A549 (cell line): ENCODE measurements around the gene TEPSIN.

Experiments used
- BHLHE40 ChIP-seq: IDR thresholded peaks from 2 replicates; pipeline ENCODE4 v1.6.1; 2012; ENCODE audit warnings: low read depth, low read length, inconsistent platforms
- CEBPB ChIP-seq, 2 experiments: fragments of >200 bp in 1 of 2; sonication (Bioruptor Twin) in 1 of 2; formaldehyde crosslinking in 1 of 2; IDR thresholded peaks; 2 replicates each; pipeline ENCODE4 v1.6.1; 2012 to 2016
- HDAC2 ChIP-seq: fragments of 200-600 bp; sonication (generic); IDR thresholded peaks from 2 replicates; pipeline ENCODE4 v1.6.1; 2016
- POLR2A ChIP-seq: IDR thresholded peaks from 2 replicates; pipeline ENCODE4 v1.6.1; 2012; ENCODE audit warnings: mild to moderate bottlenecking, low read length
- TF ChIP-seq, protein P1 (sequence below): fragments of >200 bp; sonication (Bioruptor Twin); formaldehyde crosslinking; IDR thresholded peaks from 3 replicates; pipeline ENCODE4 v1.5.1; 2016

DNA sequence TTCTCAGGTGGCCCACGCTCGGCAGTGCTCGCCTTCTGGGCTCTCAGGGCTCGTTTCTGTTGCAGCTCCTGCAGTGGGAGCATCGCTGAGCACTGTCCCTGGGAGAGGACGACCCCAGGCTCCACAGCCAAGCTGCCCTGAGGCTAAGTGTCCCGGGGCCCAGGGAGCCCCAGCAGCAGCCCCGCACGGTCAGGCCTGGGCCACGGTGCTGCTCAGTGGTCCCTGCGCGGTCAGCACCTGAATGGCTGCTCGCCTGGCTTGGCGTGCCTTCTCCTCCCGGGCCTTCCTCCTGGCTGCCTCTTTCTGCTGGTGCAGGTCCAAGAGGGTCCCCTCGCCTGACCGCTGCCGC, 39.4 kb downstream of the TEPSIN start:
- TF ChIP-seq, protein P1, sequence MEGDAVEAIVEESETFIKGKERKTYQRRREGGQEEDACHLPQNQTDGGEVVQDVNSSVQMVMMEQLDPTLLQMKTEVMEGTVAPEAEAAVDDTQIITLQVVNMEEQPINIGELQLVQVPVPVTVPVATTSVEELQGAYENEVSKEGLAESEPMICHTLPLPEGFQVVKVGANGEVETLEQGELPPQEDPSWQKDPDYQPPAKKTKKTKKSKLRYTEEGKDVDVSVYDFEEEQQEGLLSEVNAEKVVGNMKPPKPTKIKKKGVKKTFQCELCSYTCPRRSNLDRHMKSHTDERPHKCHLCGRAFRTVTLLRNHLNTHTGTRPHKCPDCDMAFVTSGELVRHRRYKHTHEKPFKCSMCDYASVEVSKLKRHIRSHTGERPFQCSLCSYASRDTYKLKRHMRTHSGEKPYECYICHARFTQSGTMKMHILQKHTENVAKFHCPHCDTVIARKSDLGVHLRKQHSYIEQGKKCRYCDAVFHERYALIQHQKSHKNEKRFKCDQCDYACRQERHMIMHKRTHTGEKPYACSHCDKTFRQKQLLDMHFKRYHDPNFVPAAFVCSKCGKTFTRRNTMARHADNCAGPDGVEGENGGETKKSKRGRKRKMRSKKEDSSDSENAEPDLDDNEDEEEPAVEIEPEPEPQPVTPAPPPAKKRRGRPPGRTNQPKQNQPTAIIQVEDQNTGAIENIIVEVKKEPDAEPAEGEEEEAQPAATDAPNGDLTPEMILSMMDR = no peak
- no peak for TF ChIP-seq CEBPB (IDR thresholded peaks at IDR 0.05)
- TF ChIP-seq POLR2A = no peak
- no peak for TF ChIP-seq BHLHE40
- TF ChIP-seq HDAC2 = no peak
